Lower leg skin (tissue), 4 donors: Measurements from ENCODE around the gene GRB10. TPM values are rescaled to one million over a fixed set of nuclear protein-coding genes. Genes with fewer than 3 reads are reported as not detected.

ENCODE experiments used
- DNase-seq, 2 donors: peaks; one replicate each; pipeline ENCODE4 v3.0.0-alpha.2; 2019; ENCODE audit warnings: low spot score in 2 of 2
- H3K4me3 ChIP-seq: fragments of 200-600 bp; sonication (generic); 2 replicates; pipeline ENCODE4 v1.5.1; 2017; ENCODE audit warnings: mild to moderate bottlenecking, low read depth; ENCODE audit not compliant: poor library complexity, severe bottlenecking
- CTCF ChIP-seq, 3 donors: fragments of 450-650 bp; IDR thresholded peaks; one replicate each; pipeline ENCODE4 v1.5.1; 2016; ENCODE audit warnings: antibody characterized with exemption in 3 of 3, mild to moderate bottlenecking in 3 of 3, moderate library complexity in 2 of 3
- POLR2A ChIP-seq, 2 donors: fragments of 450-650 bp; IDR thresholded peaks; one replicate each; pipeline ENCODE4 v1.6.1; 2016 to 2017; ENCODE audit warnings: antibody characterized with exemption in 2 of 2, mild to moderate bottlenecking in 1 of 2, moderate library complexity in 1 of 2
- WGBS, 2 donors: methylation state at CpG; one replicate each; pipeline ENCODE4 v1.1.5; 2018; 5-methylcytosine and 5-hydroxymethylcytosine counted together
- intact Hi-C: fragments of 100-400 bp; cut with DNase I; formaldehyde crosslinking; loops from one replicate; pipeline ENCODE4 v1.15.0; 2023; ENCODE audit warnings: low total_unique reads
- total RNA-seq, 4 donors: library from RNA; depleted of rRNA; stranded (reverse); fragments of >200 nt; gene quantifications; one replicate each; pipeline ENCODE4 v1.1.0, GENCODE V29; 2016

GRB10 gene
- total RNA-seq, result 10 to 100 TPM in 3 of 4 donors, 1 to 10 TPM in 1; 6.6 to 25.7 (median 15.2) TPM

- TF ChIP-seq POLR2A (IDR thresholded peaks at IDR 0.05) (no peak), CTCF (IDR thresholded peaks at IDR 0.05) (no peak)
- DNase-seq, result no peak
- intact Hi-C loops, result no loop called here
- peak within 1 kb of the TSS; percentile 13 for H3K4me3 ChIP-seq
- WGBS, 2 donors, result 56 to 87% methylated on average over 41 to 68 of the region's 95 CpGs
Observed at GRCh38 chr7:50782375-50783208, at the start of gene GRB10. GRB10 (minus strand) TSS chr7:50782896; CDS start chr7:50732322, 50,574 bp downstream.

DNA sequence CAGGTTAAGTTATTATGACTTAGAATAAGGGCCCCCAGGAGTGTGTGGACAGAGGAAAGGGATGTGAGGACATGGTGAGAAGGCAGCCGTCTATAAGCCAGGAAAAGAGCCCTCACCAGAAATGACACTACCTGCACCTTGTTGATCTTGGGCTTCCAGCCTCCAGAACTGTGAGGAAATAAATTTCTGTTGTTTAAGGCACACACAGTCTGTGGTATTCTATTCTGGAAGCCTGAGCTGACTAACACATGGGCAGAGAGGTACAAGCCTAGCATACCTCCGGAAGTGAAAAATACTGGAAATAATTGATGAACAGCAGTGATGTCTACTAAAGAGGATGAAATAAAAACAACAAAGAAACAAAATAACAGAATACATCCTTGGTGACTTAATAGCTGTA lies 46.1 kb upstream of the GRB10 start:
- no peak for TF ChIP-seq POLR2A (IDR thresholded peaks at IDR 0.05)
- TF ChIP-seq CTCF (IDR thresholded peaks at IDR 0.05), result no peak
- no peak for DNase-seq
- intact Hi-C loops, result no loop called here
- 95 to 96% methylated on average over 2 of the region's 2 CpGs for WGBS, 2 donors
- H3K4me3 ChIP-seq, result no peak overlapping the region

DNA sequence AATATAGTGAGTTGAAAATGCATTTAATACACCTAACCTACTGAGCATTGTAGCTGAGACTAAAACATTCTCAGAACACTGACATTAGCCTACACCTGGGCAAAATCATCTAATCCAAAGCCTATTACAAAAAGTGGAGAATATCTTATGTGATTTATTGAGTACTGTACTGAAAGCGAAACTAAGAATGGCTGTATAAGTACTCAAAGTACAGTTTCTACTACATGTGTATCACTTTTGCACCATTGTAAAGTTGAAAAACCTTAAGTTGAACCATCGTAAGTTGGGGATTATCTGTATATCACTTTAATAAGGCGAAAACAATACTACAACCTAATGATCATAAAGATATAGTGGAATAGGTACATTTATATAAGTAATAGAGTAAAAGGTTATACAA lies 45.4 kb upstream of the GRB10 start:
- intact Hi-C loops, result no loop called here
- DNase-seq, result no peak
- H3K4me3 ChIP-seq, result no peak overlapping the region
- TF ChIP-seq POLR2A (IDR thresholded peaks at IDR 0.05), result no peak
- no peak for TF ChIP-seq CTCF (IDR thresholded peaks at IDR 0.05)
- WGBS, 2 donors, result 96 to 98% methylated on average over 3 of the region's 3 CpGs

DNA sequence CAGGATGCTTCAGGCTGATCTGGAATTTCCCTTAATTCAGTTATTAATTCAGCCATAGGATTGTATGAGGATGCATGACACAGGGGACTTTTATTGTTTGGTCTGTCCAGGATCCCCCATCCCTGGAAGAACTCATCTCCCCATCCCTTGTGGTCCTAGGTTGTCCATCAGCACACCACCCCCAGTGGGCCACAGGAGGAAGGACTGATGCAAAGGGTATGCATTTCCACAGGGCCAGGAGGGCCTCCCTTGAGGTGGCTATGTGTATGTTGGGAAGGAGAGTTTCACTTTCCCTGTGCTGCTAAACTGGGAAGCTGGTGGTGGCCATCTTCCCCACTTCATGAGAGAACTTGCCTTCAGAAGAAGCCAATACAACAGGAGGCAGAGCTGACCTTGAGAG lies 44.6 kb upstream of the GRB10 start:
- no peak overlapping the region for H3K4me3 ChIP-seq
- TF ChIP-seq CTCF (IDR thresholded peaks at IDR 0.05) (no peak), POLR2A (IDR thresholded peaks at IDR 0.05) (no peak)
- intact Hi-C loops, result no loop called here
- DNase-seq, result peak in 1 of 2 donors; percentile 28

DNA sequence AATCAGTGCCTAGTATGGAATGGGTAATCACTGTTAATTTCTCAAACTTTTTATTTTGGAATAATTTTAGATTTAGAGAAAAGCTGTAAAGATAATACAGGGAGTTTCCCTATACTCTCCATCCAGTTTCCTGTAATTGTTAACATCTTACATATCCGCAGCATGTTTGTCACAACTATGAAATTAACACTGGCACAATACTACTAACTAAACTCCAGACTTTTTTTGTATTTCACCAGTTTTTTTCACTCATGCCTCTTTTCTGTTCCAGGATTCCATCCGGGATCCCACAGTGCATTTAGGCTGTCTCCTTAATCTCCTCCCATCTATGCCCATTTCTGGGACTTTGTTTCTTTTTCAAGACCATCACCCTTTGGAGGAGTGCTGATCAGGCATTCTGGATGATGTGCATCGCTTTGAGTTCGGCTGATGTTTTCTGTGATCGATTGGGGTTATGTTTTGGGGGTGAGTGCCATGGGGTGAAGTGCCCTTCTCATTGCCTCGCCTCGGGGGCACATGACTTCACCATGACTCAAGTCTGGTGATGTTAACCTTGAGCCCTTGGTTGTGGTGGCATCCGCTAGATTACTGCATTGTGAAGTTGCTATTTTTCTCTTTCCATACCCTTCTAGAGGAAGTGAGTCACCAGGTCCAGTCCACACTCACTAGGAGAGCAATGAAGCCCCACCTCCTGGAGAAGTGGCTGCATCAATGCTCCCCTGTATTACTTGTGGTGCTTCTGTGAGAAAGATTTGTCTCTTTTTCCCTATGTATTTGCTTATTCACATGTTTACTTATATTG lies 43.9 kb upstream of the GRB10 start:
- TF ChIP-seq POLR2A (IDR thresholded peaks at IDR 0.05) (no peak), CTCF (IDR thresholded peaks at IDR 0.05) (no peak)
- WGBS, 2 donors, result 66 to 70% methylated on average over 8 of the region's 8 CpGs
- intact Hi-C loops, result no loop called here
- DNase-seq, result peak in 1 of 2 donors; percentile 59
- H3K4me3 ChIP-seq, result no peak overlapping the region
